Endodermal cell (in vitro differentiated cells): ENCODE results near the gene TCN2. TPM values are rescaled to one million over a fixed set of nuclear protein-coding genes. Genes with fewer than 3 reads are reported as not detected.

Experiments used
- DNase-seq: peaks from one replicate; pipeline ENCODE4 v3.0.0-alpha.2; 2017
- H3K27ac ChIP-seq: 2 replicates; pipeline ENCODE4 v1.5.1; 2013; ENCODE audit warnings: mild to moderate bottlenecking, low read depth, low read length, moderate library complexity
- H3K27me3 ChIP-seq: 2 replicates; pipeline ENCODE4 v1.6.1; 2013; ENCODE audit warnings: mild to moderate bottlenecking, low read length, moderate library complexity; ENCODE audit not compliant: insufficient read depth, control insufficient read depth, poor library complexity, severe bottlenecking
- H3K36me3 ChIP-seq: 2 replicates; pipeline ENCODE4 v1.7.0; 2013; ENCODE audit warnings: mild to moderate bottlenecking, low read length, moderate library complexity; ENCODE audit not compliant: control insufficient read depth, insufficient read depth
- H3K4me1 ChIP-seq: one replicate; pipeline ENCODE4 v1.7.0; 2013; ENCODE audit warnings: low read length; ENCODE audit not compliant: control insufficient read depth, insufficient read depth
- H3K4me3 ChIP-seq: 2 replicates; pipeline ENCODE4 v1.5.1; 2013; ENCODE audit warnings: mild to moderate bottlenecking, low read length, moderate library complexity
- H3K9ac ChIP-seq: 2 replicates; pipeline ENCODE4 v1.6.1; 2013; ENCODE audit warnings: mild to moderate bottlenecking, low read length, moderate library complexity; ENCODE audit not compliant: poor library complexity, severe bottlenecking; ENCODE audit errors: extremely low read depth
- H3K9me3 ChIP-seq: 2 replicates; pipeline ENCODE4 v1.6.1; 2013; ENCODE audit warnings: mild to moderate bottlenecking, low read length, moderate library complexity; ENCODE audit not compliant: control insufficient read depth
- H3K27ac Mint-ChIP-seq: 2 replicates; pipeline ENCODE4 v1.8.0; 2020; ENCODE audit warnings: mixed read lengths
- H3K27me3 Mint-ChIP-seq: 2 replicates; pipeline ENCODE4 v1.8.0; 2021; ENCODE audit warnings: mild to moderate bottlenecking, mixed read lengths; ENCODE audit not compliant: insufficient read depth
- H3K36me3 Mint-ChIP-seq: 2 replicates; pipeline ENCODE4 v1.8.0; 2020; ENCODE audit warnings: low read depth, mixed read lengths
- H3K4me1 Mint-ChIP-seq: 2 replicates; pipeline ENCODE4 v1.8.0; 2020; ENCODE audit warnings: mixed read lengths
- H3K4me3 Mint-ChIP-seq: 2 replicates; pipeline ENCODE4 v1.8.0; 2020; ENCODE audit warnings: mild to moderate bottlenecking, moderate library complexity, mixed read lengths
- H3K9me3 Mint-ChIP-seq: 2 replicates; pipeline ENCODE4 v1.8.0; 2020; ENCODE audit warnings: mild to moderate bottlenecking, mixed read lengths
- WGBS, 2 experiments: methylation state at CpG; one replicate each; pipeline versions ENCODE4 v1.1.5 to v1.1.7; 2013; ENCODE audit warnings: missing lambda C conversion rate in 2 of 2, mixed read lengths in 1 of 2; ENCODE audit not compliant: insufficient coverage in 1 of 2, insufficient read length in 1 of 2; 5-methylcytosine and 5-hydroxymethylcytosine counted together
- total RNA-seq, 2 donors: library from RNA; stranded (reverse); fragmentation: NEBNext Ultra II Directional in 1 of 2; extraction: Animal tissue kit (Norgen Biotek cat#: 25700) in 1 of 2; gene quantifications; 2 replicates in 1 of 2; 3 replicates in 1 of 2; pipeline ENCODE4 v1.2.1, GENCODE V29; 2021
- TF ChIP-seq, protein P1 (sequence below): fragments of 200-600 bp; sonication (generic); conservative IDR thresholded peaks from 2 replicates; pipeline ENCODE4 v1.5.0; 2021; ENCODE audit warnings: antibody characterized with exemption, mild to moderate bottlenecking

TCN2 gene
- total RNA-seq, 2 donors from 2014 or later: 71.8 to 73.6 TPM

GRCh38 chr22:30667107-30667493, 60.1 kb downstream of the TCN2 start:
- Mint-ChIP-seq H3K4me3 (peak overlapping the region; percentile 74), H3K27me3 (peaks cover 34% of the 10 kb centered on the region), H3K4me1 (peaks cover 13% of the 10 kb centered on the region), H3K36me3 (peaks cover 16% of the 10 kb centered on the region), H3K27ac (peak overlapping the region; percentile 91), H3K9me3 (no peaks in the 10 kb centered on the region)
- no peak for DNase-seq
- 19 to 26% methylated on average over 18 of the region's 18 CpGs for WGBS, 2 experiments
- H3K4me1 ChIP-seq: no peaks in the 10 kb centered on the region
- H3K36me3 ChIP-seq: peaks cover 7% of the 10 kb centered on the region
- H3K9ac ChIP-seq: peak overlapping the region; percentile 54
- peaks cover 14% of the 10 kb centered on the region for H3K27me3 ChIP-seq
- H3K9me3 ChIP-seq: no peaks in the 10 kb centered on the region
- TF ChIP-seq, protein P1, sequence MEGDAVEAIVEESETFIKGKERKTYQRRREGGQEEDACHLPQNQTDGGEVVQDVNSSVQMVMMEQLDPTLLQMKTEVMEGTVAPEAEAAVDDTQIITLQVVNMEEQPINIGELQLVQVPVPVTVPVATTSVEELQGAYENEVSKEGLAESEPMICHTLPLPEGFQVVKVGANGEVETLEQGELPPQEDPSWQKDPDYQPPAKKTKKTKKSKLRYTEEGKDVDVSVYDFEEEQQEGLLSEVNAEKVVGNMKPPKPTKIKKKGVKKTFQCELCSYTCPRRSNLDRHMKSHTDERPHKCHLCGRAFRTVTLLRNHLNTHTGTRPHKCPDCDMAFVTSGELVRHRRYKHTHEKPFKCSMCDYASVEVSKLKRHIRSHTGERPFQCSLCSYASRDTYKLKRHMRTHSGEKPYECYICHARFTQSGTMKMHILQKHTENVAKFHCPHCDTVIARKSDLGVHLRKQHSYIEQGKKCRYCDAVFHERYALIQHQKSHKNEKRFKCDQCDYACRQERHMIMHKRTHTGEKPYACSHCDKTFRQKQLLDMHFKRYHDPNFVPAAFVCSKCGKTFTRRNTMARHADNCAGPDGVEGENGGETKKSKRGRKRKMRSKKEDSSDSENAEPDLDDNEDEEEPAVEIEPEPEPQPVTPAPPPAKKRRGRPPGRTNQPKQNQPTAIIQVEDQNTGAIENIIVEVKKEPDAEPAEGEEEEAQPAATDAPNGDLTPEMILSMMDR: no peak
- peak overlapping the region; percentile 85 for H3K4me3 ChIP-seq
- no peak overlapping the region for H3K27ac ChIP-seq

DNA sequence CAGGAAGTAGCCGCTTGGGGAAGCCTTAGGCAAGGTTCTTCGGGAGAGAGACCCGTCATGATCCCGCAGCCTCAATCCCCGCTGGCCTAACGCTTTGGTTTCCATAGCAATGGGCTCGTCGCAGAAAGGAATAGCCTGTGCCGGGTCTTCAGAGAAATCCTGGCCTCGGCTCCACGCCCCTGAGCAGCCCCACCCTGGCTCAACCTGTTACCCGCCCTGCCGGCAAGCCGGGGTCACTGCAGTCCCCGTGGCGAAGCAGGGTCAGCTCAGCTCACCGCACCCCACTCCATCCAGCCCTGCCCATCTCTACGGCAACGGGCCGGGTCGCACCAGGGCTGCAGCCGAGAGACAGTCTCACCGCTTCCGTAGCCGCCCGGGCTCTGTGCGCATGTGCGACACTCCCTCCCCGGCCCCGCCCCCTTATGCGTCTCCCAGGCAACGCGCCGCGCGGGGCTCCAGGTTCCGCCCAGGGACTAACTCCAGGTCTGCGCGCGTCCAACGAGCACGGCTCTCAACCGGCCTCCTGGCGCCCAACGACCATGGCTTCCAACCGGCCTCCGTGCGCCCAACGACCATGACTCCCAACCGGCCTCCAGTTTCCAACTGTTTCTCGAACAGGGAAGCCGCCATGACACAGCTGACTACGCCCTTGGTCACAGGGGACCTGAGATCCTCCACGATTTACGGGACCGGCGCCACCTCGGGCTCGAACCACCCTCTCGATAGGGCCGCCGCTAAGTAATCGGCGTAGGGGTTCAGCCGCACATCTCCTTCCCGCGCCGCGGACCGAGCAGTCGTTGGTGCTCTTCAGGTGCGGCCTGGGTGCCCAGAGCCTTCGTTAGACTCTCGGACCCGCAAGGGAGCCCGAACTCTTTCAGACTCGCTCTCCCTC, 60.8 kb downstream of the TCN2 start, which contains the start of gene DUSP18:
DUSP18 (minus strand) TSS at position 382 of the 892 bp plus-strand sequence. CDS start 3,872 bp downstream, outside the sequence.
- Histone ChIP-seq H3K27ac (no peak within 1 kb of the TSS), H3K4me1 (no peaks in the 10 kb centered on the region), H3K27me3 (peaks cover 14% of the 10 kb centered on the region), H3K36me3 (peaks cover 7% of the 10 kb centered on the region), H3K9me3 (no peaks in the 10 kb centered on the region), H3K9ac (peak within 1 kb of the TSS; percentile 77), H3K4me3 (peak within 1 kb of the TSS; percentile 85)
- Mint-ChIP-seq H3K4me3 (peak within 1 kb of the TSS; percentile 74), H3K36me3 (peaks cover 11% of the 10 kb centered on the region), H3K9me3 (no peaks in the 10 kb centered on the region), H3K27me3 (peaks cover 36% of the 10 kb centered on the region), H3K27ac (peak within 1 kb of the TSS; percentile 91), H3K4me1 (peaks cover 13% of the 10 kb centered on the region)
- TF ChIP-seq, protein P1: peak; percentile 76
- WGBS, 2 experiments: 1 to 3% methylated on average over 47 to 77 of the region's 77 CpGs
- peak; percentile 99 for DNase-seq

GRCh38 chr22:30668386-30668710, 61.4 kb downstream of the TCN2 start:
- Mint-ChIP-seq H3K9me3 (no peaks in the 10 kb centered on the region), H3K36me3 (peaks cover 5% of the 10 kb centered on the region), H3K27me3 (peaks cover 36% of the 10 kb centered on the region), H3K4me3 (peak overlapping the region; percentile 74), H3K4me1 (peaks cover 13% of the 10 kb centered on the region), H3K27ac (peak overlapping the region; percentile 75)
- TF ChIP-seq, protein P1: no peak
- Histone ChIP-seq H3K36me3 (peaks cover 4% of the 10 kb centered on the region), H3K4me3 (peak overlapping the region; percentile 85), H3K27ac (no peak overlapping the region), H3K4me1 (no peaks in the 10 kb centered on the region), H3K9ac (peak overlapping the region; percentile 77), H3K9me3 (no peaks in the 10 kb centered on the region), H3K27me3 (peaks cover 14% of the 10 kb centered on the region)
- 22 to 27% methylated on average over 5 to 10 of the region's 10 CpGs for WGBS, 2 experiments
- no peak for DNase-seq
